Aorta (tissue), 5 donors: Measurements from ENCODE around the gene IL17REL. TPM values are rescaled to one million over a fixed set of nuclear protein-coding genes. Genes with fewer than 3 reads are reported as not detected.

Source experiments
- ATAC-seq: fragments of 200-7000 bp; cut with Tn5 transposase; one replicate; pipeline ENCODE4 v1.9.1; 2022; ENCODE audit warnings: moderate library complexity; ENCODE audit not compliant: low FRiP score
- DNase-seq, 2 donors: peaks; one replicate each; pipeline ENCODE4 v3.0.0-alpha.2; 2020
- H3K27ac ChIP-seq, 2 donors: one replicate each; pipeline ENCODE4 v1.5.1; 2013; ENCODE audit warnings: low read length in 2 of 2, mild to moderate bottlenecking in 2 of 2, moderate library complexity in 2 of 2, control low read depth in 1 of 2, inconsistent platforms in 1 of 2, low read depth in 1 of 2
- H3K27me3 ChIP-seq, 2 donors: one replicate each; pipeline ENCODE4 v1.6.1; 2013; ENCODE audit warnings: control low read depth in 1 of 2, low read length in 1 of 2, mild to moderate bottlenecking in 1 of 2, moderate library complexity in 1 of 2; ENCODE audit not compliant: insufficient read depth in 2 of 2, control insufficient read depth in 1 of 2
- H3K36me3 ChIP-seq, 2 donors: one replicate each; pipeline ENCODE4 v1.6.1; 2013; ENCODE audit warnings: control low read depth in 1 of 2, low read length in 1 of 2, mild to moderate bottlenecking in 1 of 2; ENCODE audit not compliant: insufficient read depth in 2 of 2, control insufficient read depth in 1 of 2
- H3K4me1 ChIP-seq, 2 donors: one replicate each; pipeline ENCODE4 v1.6.1; 2013; ENCODE audit warnings: low read length in 2 of 2, control low read depth in 1 of 2, mild to moderate bottlenecking in 1 of 2, moderate library complexity in 1 of 2; ENCODE audit not compliant: insufficient read depth in 2 of 2, control insufficient read depth in 1 of 2
- H3K4me3 ChIP-seq, 2 donors: one replicate each; pipeline ENCODE4 v1.5.1; 2013; ENCODE audit warnings: low read length in 2 of 2, control low read depth in 1 of 2, mild to moderate bottlenecking in 1 of 2
- H3K9me3 ChIP-seq: one replicate; pipeline ENCODE4 v1.6.1; 2013; ENCODE audit warnings: mild to moderate bottlenecking, low read length; ENCODE audit not compliant: control insufficient read depth
- WGBS, 2 donors: extraction: QIAGEN DNeasy Blood & Tissue Kit; methylation state at CpG; one replicate each; pipeline ENCODE4 v1.1.7; 2013; 5-methylcytosine and 5-hydroxymethylcytosine counted together
- intact Hi-C, 2 donors: fragments of 100-400 bp; cut with DNase I; formaldehyde crosslinking; loops; one replicate each; pipeline versions ENCODE4 v1.14.2 to v1.15.0; 2022
- polyA plus RNA-seq, 2 donors: library from polyadenylated mRNA; stranded (reverse); fragments of 200-250 nt; gene quantifications; one replicate each; pipeline ENCODE4 v1.2.3, GENCODE V29; 2013
- total RNA-seq, 2 donors: library from RNA; stranded (reverse); fragmentation: NEBNext Ultra II Directional; extraction: Animal tissue kit (Norgen Biotek cat#: 25700); gene quantifications; one replicate each; pipeline ENCODE4 v1.2.1, GENCODE V29; 2021
- donor health status: healthy with polysubstance abuse.
- donor health status: Bipolar disorder and iron deficiency.
- donor health status: DM: no; HTN: no; CAD: no.
- donor health status: DM: no; HTN: no; CAD: no.
- donor health status: DM: yes; HTN: yes; CAD: no.

IL17REL gene
- total and polyA plus RNA-seq, 4 donors, result 0.05 TPM; not detected in 3

DNA sequence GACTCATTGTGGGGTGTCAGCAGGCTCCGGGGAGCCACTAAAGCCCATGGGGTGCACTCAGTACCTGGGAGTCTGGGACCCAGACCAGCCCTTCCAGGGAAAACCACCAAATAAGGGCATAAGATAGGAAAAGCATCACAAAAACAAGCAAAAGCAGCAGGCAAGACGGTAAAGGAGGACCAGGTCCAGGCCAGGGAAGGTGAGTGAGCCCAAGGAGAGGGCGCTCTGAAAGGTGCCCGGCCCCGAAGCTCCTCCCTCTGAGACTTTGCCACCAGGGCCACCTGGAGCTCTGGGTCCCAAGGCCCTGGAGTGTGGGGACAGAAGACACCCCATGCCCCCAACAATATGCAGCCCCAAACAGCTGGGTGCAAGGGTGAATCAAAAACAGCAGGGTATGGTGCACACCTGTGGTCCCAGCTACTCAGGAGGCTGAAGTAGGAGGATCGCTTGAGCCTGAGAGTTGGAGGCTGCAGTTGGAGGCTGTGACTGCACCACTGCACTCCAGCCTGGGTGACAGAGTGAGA, 5.2 kb upstream of the IL17REL start:
- Histone ChIP-seq H3K36me3 (no peaks in the 10 kb centered on the region), H3K4me3 (no peak overlapping the region), H3K9me3 (no peaks in the 10 kb centered on the region), H3K27ac (no peak overlapping the region), H3K4me1 (no peaks in the 10 kb centered on the region), H3K27me3 (no peaks in the 10 kb centered on the region)
- 85 to 87% methylated on average over 6 of the region's 6 CpGs for WGBS, 2 donors
- peak in 1 of 2 donors; percentile 44 for DNase-seq
- intact Hi-C loops, result loop anchor here in 1 of 2 donors (5.0 kb wide), 1 partner anchor 50 kb away; no protein-coding TSS in a partner anchor
- ATAC-seq, result no peak

DNA sequence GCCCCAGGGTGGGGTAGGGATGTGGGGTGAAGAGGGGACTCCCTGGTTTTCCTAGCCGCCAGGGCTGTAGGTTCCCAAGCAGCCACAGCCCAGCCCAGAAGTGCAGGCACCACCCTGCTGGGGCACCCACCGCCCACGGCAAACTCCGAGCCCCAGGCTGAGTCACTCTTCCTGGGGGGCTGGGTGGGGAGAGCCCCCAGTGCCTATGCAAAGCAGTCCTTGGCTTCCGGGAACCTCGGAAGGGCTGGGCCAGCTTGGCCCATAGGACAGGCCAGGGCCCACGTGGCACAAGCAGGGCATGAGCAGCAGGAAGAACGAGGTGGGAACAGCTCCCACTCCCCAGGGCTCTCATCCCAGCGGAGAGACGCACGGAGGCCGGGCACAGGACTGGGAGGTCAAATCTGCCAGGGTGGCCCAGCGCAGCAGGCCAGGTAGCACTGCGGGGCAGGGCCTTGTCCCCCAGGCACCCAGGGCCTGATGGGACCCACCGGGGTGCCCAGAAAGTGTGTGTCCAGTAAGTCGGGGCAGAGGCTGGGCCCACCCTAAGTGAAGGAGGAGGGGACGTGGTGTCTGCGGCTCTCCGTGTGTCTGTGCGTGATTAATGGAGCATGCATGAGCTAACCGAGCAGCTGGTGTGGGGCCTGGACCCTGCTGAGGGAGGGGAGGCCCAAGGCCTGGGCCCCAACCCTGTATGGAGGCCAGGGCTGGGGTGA, 4.6 kb upstream of the IL17REL start:
- no peaks in the 10 kb centered on the region for H3K27me3 ChIP-seq

DNA sequence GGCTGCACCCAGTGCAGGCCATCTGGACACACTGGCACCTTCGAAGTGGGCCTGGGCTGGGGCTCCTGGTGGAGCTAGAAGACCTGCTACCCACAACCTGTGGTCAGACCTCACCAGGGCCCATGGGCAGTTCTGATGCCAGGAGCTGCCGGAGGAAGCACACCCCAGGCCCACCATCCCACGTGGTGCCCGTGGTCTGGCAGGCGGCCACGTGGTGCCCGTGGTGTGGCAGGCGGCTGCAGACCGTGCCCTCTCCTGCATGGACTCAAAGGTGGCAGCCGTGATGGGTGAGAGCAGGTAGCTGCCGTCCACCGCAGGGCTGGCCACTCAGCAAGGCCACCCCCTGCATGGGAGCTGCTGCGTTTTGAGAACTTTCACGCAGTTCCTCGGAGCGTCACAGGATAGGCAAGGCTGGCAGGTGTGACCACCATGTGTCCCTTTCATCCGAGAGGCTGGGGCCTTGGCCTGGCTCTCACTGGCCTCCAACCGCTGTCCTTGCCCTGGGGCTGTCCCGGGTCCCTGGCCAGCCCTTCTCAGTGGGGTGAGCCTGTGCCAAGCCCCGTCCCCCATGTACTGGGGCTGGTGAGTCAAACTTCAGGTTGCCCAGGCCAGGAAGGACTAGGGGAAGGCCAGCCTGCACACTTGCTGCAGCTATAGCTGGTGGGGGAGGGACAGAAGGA, 3.9 kb upstream of the IL17REL start:
- Histone ChIP-seq H3K36me3 (no peaks in the 10 kb centered on the region), H3K4me3 (no peak overlapping the region), H3K27me3 (no peaks in the 10 kb centered on the region), H3K4me1 (no peaks in the 10 kb centered on the region), H3K9me3 (no peaks in the 10 kb centered on the region), H3K27ac (no peak overlapping the region)
- intact Hi-C loops, result loop anchor here in 1 of 2 donors (5.0 kb wide), 1 partner anchor 49 kb away; no protein-coding TSS in a partner anchor
- 86% methylated on average over 20 of the region's 20 CpGs for WGBS, 2 donors
- ATAC-seq (no peak), DNase-seq (peak in 1 of 2 donors; percentile 62)

More for the DNA sequence above, 4.6 kb upstream of the IL17REL start:
- DNase-seq, result peak in 1 of 2 donors; percentile 69
- H3K9me3 ChIP-seq, result no peaks in the 10 kb centered on the region
- ATAC-seq, result no peak
- H3K36me3 ChIP-seq, result no peaks in the 10 kb centered on the region
- H3K27ac ChIP-seq, result no peak overlapping the region
- intact Hi-C loops, result loop anchor here in 1 of 2 donors (5.0 kb wide), 1 partner anchor 50 kb away; no protein-coding TSS in a partner anchor
- no peak overlapping the region for H3K4me3 ChIP-seq
- 69 to 80% methylated on average over 21 of the region's 21 CpGs for WGBS, 2 donors
- H3K4me1 ChIP-seq, result no peaks in the 10 kb centered on the region

DNA sequence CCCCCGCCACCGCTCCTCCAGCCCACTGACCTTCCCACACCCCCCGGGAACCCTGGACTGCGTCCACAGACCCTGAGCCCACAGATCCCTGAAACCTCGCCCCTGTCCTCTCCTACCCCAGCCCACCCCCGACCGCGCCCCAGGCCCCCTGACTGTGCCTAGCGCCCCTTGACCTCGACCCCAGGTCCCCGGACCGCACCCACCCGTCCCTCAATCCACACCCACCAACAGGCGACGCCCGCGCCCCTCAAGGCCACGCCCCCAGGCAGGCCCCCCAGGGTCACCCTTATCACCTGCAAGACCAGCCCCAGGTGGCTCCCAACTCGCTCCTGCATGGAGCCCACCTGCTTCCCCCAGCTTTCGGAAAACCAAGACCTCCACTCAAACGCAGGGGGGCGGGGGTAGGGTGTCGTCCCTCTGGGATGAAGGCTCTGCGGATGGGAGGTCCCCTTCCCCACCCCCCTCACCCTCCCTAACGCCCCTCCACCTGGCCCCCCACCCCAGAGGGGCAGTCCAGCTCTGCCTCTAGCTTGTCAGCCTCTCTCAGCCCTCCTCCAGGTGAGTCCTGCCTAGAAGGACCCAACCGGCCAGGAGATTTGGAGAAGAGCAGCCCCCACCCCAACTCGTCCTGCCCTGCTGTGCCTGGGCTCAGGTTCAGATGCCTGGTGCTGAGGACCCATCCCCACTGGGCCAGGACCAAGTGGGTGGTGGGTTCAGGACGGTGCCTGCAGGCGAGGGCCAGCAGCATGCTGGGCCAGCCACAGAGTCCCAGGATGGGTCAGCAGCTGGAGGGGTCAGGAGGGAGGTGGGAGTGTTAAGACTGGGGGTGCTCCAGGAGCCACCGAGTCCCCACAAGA, 3.1 kb upstream of the IL17REL start:
- intact Hi-C loops, result loop anchor here in 1 of 2 donors (5.0 kb wide), 1 partner anchor 48 kb away; no protein-coding TSS in a partner anchor
- Histone ChIP-seq H3K4me1 (no peaks in the 10 kb centered on the region), H3K4me3 (no peak overlapping the region), H3K27ac (no peak overlapping the region), H3K36me3 (no peaks in the 10 kb centered on the region), H3K27me3 (no peaks in the 10 kb centered on the region), H3K9me3 (no peaks in the 10 kb centered on the region)
- ATAC-seq (no peak), DNase-seq (peak in 1 of 2 donors; percentile 68)
- WGBS, 2 donors, result 38 to 46% methylated on average over 18 to 30 of the region's 30 CpGs

DNA sequence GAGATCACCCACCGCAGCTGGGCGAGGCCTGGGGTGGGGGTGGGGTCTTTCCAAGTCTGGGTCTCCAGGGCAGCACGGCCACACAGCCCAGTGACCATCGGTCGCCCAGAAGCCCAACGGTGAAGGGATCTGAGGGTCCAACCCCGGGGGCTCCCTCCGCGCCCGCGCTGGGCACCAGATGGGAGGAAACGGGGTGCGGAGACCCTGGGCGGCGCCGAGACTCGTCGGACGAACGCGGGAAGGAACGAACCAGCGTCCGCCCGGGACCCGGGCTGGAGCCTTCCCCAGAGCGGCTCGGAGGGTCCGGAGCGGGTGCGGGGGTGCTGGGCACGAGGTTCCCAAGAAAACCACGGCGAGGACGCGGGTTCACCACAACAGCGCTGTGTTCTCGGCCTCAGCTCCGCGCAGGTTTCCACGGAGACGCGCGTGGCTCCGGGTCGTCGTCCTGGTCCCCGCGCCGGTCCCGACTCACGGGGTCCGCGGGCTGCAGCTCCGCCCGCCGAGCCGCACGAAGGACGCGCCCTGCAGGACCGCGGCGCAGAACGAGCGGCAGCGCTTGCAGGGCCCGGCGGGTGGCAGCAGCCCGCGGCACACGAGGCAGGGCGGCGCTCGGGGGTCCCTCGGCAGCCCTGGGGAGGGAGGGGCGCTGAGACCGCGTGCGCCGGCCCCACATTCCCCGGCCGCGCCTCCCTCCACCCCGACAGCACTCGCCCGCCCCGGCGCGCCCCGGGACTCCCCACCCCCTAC, 2.3 kb upstream of the IL17REL start:
- intact Hi-C loops, result loop anchor here in 1 of 2 donors (5.0 kb wide), 1 partner anchor 48 kb away; no protein-coding TSS in a partner anchor
- 2 to 4% methylated on average over 51 to 91 of the region's 91 CpGs for WGBS, 2 donors
- Histone ChIP-seq H3K4me3 (no peak overlapping the region), H3K36me3 (no peaks in the 10 kb centered on the region), H3K9me3 (no peaks in the 10 kb centered on the region), H3K4me1 (no peaks in the 10 kb centered on the region), H3K27me3 (no peaks in the 10 kb centered on the region), H3K27ac (no peak overlapping the region)
- DNase-seq (peak in 1 of 2 donors; percentile 75), ATAC-seq (no peak)

DNA sequence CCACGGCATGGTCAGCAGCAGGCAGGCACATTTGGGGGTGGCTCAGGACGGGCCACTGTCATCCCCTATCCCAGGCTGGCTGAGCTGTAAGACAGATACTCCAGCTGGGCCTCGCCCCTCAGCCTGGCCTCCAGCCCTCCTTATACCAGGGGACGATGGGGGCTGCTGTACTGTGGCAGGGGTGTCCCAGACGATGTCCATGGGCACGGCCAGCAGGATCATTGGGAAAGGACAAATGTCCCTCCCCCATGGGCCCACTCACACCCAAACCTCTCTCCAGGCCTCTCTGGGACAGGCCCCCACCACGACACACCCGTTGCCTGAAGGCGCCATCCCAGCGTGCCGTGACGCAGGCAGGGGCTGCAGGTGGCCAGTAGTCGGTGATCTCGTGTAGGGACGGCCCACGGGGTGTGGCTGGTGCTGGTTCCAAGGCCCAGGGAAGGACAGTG, 1.5 kb upstream of the IL17REL start:
- H3K36me3 ChIP-seq, result no peaks in the 10 kb centered on the region
- DNase-seq, result peak in 1 of 2 donors; percentile 71
- H3K9me3 ChIP-seq, result no peaks in the 10 kb centered on the region
- H3K4me1 ChIP-seq, result no peaks in the 10 kb centered on the region
- no peak overlapping the region for H3K4me3 ChIP-seq
- intact Hi-C loops, result no loop called here
- H3K27ac ChIP-seq, result no peak overlapping the region
- H3K27me3 ChIP-seq, result no peaks in the 10 kb centered on the region
- WGBS, 2 donors, result 60% methylated on average over 16 of the region's 16 CpGs
- ATAC-seq, result no peak

DNA sequence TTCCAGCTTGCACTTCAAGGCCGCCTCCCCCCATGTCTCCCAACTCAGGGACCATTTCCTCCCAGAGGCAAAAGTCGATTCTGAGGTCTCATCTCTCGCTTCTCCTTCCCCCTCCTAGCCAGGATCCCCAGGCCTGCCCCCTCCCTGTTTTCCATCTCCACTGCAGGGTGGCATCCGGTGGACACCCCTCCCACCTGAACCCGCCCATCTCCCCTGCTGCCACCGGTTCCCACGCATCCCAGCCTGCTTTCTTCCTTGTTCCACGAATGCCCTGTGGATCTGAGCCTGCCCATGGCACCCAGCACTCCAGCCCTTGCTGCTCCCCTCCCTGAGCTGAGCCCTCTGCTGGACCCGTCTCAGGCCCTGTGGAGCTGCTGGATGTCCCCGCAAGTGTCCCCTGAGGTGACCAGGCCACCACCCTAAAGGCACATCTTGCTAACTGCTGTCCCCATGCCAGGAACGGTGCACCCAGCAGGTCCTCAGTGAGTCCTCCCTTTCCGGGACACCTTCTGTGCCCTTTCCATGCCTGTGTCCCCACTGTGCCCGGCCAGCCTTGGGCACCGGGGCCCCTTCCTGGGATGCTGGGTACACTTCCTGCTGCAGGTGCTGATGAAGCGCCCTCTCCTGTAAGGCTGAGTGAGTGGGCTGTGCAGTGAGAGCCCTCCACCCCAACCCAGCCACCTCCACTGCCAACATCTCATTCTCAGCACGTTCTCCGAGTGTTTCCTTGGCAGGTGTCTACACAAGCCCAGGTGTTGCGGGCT, 936 bp downstream of the IL17REL start:
- no peak for ATAC-seq
- DNase-seq, result peak in 1 of 2 donors; percentile 62
- Histone ChIP-seq H3K9me3 (no peaks in the 10 kb centered on the region), H3K4me1 (no peaks in the 10 kb centered on the region), H3K27me3 (no peaks in the 10 kb centered on the region), H3K27ac (no peak overlapping the region), H3K4me3 (no peak overlapping the region), H3K36me3 (no peaks in the 10 kb centered on the region)
- intact Hi-C loops, result no loop called here
- WGBS, 2 donors, result 51 to 55% methylated on average over 18 of the region's 18 CpGs
